Measurements from ENCODE around the gene ADCY10. TPM values are rescaled to one million over a fixed set of nuclear protein-coding genes. Genes with fewer than 3 reads are reported as not detected.
"Not testable (repeated sequence)": the region's sequence is repeated elsewhere in the genome, so short reads cannot be mapped to it uniquely, and the experiment has no call there.

Gene ADCY10
- total RNA-seq, 1 experiment from 2014 or later: not detected

DNA sequence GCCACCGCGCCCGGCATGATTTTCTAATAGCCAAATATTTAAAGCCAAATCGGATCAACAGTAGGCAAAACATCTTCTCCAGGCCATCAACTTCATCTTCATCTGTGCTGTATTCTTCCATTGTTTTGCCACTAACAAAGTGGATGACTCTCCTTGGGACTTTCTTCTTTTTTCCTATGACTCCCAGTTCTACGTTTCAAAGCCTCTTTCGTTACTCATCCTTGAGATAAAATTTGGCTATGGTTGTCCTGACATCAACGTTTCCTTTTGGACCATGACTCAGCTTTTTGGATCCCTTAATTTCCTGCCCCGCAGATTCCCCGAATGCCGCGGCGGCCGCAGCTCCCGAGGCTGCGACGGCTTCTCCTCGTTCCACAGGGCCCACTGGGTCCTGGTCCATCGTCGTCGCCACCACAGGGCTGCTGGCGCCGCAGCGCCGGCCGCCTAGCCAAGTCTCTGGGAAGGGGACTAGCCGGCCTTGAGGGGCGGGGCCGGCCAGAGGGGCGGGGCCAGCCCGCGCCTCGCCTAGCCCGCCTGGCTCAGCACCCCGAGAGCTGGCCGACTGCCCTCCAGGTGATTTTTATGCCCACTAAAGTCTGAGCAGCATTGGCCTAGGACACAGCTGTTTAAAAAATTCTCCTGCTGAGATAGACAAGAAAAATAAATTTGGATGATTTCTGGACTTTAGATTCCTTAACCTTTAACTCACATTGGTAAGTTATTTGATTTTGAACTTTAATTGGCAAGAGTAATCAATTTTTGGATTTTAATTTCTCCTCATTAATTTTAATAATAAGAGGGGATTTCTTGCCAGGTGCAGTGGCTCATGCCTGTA, 93.9 kb downstream of the ADCY10 start:
- peak; percentile 80 for DNase-seq (ENCODE audit: low spot score)

DNA sequence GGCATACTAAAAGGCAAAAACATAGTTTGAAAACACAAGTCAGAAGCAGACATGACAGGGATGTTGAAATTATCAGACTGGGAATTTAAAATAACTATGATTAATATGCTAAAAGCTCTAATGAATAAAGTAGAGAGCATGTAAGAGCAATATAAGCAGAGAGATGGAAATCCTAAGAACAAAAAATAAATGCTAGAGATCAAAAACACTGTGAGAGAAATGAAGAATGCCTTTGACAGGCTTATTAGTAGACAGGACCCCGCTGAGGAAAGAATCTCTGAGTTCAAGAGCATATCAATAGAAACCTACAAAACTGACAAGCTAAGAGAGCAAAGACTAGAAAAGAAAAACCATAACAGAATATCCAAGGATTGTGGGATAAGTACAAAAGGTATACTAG, 98.3 kb downstream of the ADCY10 start:
- DNase-seq (ENCODE audit: low spot score): no peak

DNA sequence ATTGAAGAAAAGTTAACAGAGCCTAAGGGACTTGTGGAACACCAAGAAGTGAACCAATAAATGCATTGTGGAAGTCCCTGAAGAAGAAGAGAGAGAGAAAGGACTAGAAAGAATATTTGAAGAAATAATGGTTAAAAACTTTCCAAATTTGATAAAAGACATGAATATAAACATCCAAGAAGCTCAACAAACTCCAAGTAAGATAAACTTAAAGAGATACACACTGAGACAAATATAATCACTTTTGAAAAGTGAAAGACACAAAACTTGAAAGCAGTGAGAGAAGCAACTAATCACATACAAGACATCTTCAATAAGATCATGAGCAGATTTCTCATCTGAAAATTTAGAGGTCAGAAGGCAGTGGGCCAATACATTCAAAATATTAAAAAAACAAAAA, 101.0 kb downstream of the ADCY10 start:
- no peak for DNase-seq (ENCODE audit: low spot score)

DNA sequence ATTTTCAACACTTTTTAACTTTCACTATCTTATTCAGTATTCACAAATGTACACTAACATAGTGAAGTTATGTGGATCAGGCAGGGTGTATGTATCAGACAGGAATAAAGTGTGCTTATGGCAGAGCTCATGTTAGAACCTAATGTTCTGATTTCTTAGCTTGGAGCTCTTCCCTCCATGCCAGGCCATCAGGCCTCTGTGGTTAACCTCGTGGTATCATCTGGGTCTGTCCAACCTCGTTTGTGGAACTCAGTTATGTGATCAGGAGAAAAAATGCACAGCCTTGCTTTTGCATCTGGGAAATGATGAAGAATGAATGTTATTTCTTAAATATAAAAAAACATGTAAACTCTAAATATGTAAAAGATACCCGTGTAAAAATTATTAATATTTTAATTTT, 105.2 kb downstream of the ADCY10 start:
- no peak for DNase-seq (ENCODE audit: low spot score)

DNA sequence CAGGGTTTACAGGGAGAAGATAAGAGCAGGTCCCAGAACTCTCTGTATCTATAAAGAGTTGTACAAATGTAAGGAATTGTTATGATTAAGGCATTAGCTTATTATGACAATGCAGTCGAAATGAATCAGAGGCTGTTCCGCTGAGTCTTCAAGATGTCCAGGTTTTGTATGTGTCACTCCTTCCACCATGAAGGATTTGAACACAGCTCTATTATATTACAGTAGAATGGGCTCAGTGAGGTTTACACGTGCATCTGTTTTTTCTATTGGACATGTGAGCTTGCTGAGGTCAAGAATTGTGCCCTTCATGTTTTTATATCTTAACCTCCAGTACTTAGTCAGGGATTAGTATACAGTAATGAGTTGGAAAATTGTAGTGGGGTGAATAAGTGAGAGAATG, 105.8 kb downstream of the ADCY10 start:
- DNase-seq (ENCODE audit: low spot score): no peak

DNA sequence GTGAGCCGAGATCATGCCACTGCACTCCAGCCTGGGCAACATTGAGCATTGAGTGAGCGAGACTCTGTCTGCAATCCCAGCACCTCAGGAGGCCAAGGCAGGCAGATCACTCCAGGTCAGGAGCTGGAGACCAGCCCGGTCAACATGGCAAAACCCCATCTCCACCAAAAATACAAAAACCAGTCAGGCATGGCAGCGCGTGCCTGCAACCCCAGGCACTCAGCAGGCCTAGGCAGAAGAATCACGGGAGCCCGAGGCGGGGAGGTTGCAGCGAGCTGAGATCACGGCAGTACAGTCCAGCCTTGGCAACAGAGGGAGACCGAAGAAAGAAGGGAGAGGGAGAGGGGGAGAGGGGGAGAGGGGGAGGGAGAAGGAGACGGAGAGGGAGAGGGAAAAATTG, 107.3 kb downstream of the ADCY10 start:
- DNase-seq (ENCODE audit: low spot score): not testable (repeated sequence)

DNA sequence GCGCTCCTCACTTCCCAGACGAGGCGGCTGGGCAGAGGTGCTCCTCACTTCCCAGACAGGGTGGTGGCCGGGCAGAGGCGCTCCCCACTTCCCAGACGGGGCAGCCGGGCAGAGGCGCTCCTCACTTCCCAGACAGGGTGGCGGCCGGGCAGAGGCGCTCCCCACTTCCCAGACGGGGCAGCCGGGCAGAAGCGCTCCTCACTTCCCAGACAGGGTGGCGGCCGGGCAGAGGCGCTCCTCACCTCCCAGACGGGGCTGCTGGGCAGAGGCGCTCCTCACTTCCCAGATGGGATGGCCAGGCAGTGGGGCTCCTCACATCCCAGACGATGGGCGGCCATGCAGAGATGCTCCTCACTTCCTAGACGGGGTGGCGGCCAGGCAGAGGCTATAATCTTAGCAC, 107.7 kb downstream of the ADCY10 start:
- not testable (repeated sequence) for DNase-seq (ENCODE audit: low spot score)

DNA sequence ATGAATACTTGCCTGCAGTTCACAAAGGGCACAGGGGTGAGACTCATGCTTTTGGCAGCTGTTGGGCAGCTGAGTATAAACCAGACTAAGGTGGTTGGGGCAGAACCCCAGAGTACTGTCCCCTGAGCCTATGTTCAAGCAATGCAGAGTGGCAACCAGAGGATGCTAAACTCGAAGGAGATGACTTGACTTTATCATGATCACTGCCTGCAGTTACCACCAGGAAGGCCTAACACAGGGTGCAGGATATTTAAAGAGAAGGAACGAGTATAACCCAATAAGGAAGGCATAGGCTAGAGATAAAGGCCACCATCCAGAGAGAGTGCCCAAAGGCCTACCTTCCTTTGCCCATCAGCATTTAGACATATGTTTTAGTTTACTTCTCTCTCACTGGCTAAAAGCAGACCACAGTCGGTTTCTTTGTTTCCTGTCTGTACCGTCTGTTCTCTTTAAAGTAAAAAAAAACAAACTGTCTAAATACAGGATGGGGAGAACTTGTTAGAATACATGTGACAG, 108.8 kb downstream of the ADCY10 start:
- no peak for DNase-seq (ENCODE audit: low spot score)

DNA sequence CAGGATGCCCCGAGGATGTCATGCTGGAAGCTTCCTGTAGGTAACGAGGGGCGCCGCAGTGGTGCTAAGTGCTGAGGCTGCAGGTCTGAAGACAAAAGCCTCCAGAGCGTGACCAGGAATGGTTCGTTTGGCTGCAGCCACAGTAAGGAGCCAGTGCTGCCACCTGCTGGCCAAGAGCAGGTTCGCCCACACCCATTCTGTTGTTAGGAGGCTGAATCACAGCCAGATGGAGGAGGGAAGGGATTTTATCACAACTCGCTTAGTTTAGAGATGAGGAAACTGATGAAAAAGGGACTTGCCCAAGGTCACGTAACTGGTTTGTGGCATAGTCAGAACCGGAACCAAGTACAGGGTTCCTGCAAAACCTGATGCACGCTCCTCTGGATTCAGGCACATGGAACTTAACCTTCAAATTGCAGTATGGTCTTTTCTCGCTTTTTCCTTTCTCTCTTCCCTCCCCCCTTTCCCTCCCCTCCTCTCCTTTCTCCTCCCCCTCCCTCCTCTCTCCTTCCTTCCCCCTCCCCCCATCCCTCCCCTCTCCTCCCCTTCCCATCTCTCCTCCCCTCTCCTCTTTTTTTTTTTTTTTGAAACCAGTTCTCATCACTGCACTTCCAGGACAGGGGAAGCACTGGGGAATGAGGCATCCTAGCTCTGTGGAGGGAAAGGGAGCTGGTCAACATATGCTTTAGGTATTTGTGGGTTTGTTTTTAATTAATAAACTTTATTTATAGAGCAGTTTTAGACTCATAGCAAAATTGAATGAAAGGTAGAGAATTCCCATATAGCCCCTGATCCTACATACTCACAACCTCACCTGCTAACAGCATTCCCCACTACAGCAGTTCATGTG, 110.4 kb downstream of the ADCY10 start:
- DNase-seq (ENCODE audit: low spot score): peak; percentile 92

DNA sequence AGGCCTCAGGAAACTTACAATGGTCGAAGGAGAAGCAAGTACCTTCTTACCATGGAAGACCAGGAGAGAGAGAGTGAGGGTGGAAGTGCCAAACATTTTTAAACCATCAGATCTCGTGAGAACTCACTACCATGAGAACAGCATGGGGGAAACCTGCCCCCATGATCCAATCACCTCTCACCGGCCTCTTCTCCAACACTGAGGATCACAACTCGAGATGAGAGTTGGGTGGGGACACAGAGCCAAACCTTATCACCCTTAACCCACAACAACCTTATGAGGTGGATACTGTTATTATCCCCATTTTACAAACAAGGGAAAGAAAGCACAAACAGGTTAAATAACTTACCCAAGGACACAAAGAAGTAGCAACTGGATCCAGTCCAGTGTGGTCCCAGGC, 111.7 kb downstream of the ADCY10 start:
- no peak for DNase-seq (ENCODE audit: low spot score)

DNA sequence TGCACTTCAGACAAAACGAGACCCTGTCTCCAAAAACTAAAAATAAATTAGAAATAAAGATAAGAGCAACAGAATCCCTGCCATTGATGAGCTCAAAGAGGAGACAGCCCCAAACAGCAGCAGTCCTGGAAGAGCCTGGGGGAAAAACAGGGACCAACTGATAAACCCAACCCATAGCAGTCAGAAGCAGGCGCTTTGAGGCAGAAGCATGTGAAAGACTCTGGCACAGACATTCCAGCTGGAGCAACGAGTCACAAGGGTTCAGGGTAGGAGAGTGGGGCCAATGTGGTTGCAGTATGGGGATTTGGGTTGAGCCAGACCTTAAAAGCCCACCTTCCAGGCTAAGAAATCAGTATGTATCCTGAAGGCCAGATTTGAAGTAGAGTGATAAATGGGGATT, 113.7 kb downstream of the ADCY10 start:
- no peak for DNase-seq (ENCODE audit: low spot score)

DNA sequence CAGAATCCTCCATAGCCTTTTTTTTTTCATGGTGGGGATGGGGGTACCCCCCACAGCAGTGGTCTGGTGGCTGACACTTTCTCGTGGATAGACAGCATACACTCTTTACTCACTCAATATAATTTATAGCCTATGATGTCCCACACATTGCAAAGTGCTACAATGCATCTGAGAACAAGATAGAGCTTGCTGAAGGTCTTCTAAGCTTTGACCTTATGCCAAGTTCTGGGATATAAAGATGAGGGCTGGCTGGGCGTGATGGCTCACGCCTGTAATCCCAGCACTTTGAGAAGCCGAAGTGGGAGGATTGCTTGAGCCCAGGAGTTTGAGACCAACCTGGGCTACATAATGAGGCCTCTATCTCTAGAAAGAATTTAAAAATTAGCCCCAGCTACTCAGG, 114.2 kb downstream of the ADCY10 start:
- DNase-seq (ENCODE audit: low spot score): no peak

DNA sequence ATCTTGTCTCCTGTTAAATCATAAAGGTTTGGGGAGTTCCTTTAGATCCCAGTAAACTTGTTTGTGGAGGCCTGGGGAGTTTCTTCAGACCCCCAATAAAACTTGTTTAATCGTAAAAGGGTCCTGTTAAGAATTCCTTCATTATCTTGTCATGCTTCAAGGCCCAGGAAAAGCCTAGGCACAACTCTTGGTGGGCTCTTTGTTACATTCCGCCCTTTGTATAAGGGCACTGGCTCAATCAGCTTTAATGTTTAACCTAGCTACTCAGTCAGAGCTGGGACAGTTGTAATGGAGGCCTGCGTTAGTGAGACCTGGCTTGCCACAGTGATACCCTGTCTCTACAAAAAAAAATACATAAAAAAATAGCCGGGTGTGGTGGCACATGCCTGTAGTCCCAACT, 115.0 kb downstream of the ADCY10 start:
- no peak for DNase-seq (ENCODE audit: low spot score)

DNA sequence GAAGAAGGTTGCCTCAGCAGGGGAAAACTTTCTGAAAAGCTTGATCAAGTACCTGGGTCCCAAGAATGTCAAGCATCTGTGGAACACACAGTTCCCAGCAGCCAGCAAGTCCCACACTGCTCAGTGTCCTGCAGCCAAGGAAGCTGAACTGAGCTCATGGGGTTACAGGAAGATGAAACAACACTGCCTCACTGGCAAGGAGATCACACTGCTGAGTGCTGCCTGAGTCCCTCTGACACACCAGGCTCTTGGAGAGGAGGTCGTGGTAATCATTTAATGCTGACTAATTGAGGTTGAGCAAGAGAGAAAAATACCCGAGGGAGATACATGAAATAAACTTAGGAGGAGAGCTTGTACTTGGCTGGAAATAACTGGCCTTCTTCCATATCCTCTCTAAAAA, 116.9 kb downstream of the ADCY10 start:
- DNase-seq (ENCODE audit: low spot score): no peak

DNA sequence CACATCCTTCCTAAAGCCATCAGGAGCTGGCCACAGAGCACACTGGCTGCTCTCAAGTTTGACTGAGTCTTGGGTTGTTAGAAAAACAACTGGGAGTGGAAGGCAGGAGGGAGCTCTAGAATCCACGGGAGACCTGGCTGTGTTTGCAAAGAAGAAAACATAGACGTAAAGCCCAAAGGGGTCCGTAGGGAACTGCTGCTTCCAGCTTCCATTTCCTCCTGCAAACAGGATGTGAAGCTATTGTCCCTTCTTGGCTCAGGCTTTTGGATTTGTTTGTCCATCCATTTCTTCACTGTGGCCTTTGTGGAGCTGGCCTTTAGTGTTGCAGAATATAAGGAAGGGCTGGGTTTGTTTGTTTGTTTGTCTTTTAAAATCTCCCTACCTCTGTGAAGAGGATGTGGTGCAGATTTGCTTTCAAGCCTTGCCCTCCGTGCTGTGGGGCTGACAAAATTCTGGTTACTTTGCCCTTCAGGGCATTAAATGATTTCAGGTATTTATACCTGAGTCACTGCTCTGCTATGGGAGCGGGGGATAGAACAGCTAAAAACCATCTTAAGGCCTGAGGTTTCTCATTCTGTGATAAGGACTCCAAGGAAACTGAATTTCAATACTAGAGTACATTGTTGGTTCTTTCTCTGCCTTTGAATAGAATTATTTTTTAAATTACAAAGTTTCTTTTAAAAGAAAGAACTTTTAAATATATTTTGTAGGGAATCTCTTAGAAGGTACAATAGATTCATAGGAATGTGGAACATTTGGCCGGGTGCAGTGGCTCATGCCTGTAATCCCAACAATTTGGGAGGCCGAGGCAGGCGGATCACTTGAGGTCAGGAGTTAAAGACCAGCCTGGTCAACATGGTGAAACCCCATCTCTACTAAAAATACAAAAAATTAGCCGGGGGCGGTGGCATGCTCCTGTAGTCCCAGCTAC, 117.9 kb downstream of the ADCY10 start:
- no peak for DNase-seq (ENCODE audit: low spot score)

DNA sequence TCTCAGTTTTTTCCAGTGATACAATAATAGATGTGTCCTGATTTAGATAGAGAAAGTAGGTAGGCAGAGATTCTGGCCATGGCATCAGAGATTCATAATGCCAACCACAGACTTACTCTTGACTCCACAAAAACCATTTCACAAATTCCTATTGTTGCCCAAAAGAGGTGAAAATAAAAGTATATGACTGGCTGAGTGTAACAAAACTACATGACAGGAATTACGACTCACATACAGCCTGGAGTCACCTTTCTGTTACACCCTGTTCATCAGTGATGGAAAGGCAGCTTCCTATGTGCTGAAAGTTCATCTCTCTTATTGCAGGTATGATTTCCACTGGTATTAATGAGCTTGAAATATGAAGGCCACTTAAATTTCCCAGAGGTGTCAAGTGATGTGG, 119.9 kb downstream of the ADCY10 start:
- DNase-seq (ENCODE audit: low spot score): no peak

DNA sequence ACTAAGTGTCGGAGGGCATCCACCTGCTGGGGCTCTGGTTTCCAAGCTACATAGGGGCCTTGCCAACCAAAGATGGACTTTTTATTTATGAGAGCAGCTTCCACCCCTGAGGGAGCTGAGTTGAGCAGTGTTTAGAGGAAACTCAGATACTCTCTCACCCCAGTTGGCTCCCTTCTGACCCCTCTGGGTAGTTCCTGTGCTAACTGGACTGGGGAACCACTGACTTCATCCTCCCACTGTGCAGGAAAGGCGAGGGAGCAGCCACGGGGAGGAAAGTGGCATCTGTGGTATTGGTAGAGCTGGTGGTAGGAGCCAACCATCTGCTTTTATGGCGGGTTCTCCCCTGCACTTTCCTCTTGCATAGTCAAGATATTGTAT, 121.8 kb downstream of the ADCY10 start:
- no peak for DNase-seq (ENCODE audit: low spot score)

DNA sequence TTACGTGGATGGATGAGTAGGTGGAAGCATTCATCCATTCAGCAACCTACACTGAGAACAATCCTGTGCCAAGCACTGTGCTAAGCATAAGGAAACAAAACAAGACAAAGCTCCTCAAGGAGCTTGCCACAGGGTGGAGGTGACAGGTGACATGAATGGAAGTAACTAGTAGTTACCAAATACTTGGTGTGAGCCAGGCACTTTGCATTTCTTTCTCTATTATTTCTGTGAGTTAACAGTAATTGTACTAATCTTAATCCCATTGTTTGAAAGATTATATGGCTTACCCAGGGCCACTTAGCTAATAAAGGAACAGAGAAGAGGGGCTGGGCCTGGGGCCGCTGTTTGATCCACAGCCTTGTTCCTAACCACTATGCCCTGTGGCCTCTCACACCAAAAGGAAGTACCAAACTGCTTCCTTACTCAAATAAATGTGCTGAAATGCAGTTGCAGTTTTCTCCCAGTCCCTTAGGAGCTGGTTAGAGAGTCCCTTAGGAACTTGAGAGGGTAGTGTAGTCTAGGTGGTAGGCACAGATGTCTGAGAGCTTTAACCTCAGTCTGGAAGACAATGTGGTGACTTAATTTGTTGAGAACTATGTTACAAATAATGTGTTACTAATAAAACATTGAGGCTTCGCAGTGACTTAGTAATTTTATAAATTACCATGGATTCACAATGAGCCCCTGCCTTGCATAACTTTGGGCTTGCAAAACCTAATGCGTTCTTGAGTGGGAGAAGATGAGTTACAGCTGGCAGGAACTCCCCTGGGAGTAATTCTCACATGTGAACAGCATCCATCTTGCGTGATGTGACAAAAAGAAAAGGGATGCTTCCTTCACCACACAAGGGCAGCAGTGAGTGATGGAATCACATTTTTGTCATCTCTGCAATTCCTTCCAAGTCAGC, 122.4 kb downstream of the ADCY10 start:
- no peak for DNase-seq (ENCODE audit: low spot score)

DNA sequence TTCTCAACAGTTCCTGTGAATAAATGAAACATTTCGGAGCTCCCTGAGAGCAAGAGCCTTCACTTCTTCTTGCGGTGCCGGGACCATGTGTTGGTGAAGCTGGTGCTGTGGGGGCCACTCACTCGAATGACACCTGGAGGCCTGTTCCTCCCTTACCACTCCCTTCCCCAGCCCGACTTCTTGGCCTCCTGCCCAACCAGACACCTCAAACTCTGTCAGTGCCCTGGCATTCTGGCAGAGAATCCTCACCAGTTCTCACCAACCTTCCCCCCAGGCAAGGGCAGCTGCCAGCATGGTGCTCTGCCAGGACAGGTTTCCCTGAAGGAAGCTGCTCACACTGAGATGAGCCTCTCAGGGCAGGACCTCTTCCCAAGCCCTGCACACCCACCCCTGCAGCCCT, 123.8 kb downstream of the ADCY10 start:
- DNase-seq (ENCODE audit: low spot score): no peak

DNA sequence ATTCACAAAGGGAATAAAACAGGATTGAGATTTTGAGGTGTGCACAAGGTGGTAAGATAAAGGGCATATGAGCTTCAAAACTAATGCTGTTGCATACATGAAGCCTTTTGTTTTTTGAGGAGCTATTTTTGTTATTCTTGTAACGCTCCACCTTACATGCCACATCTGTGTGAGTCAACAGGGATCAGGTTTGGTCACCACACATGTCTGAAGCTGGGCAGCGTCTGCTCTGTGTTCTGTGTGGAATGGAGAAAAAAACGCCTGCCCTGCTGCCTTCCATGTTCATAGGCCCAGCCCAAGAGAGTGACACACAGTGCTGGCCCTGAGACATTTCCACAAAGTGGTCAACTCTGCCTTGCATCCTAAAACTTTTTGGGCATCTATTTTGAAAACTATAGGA, 124.4 kb downstream of the ADCY10 start:
- no peak for DNase-seq (ENCODE audit: low spot score)

DNA sequence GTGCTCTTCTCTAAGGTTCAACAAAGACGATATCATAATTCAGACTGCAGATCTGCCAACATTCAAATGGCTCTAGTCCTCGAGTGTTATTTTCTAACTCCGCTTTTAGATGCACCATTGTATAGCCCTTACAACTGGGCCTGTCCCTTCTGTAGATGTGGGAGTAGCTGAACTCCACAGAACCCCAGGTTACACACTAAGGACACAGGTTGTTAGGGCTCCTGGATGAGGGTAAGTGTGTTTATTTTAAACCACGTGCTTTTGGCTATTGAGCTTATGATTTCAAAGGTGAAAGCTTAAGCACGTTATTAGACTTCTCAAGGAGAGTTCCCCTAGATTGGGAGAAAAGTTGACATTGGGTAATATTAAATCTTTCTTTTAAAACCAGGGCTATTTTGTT, 127.4 kb downstream of the ADCY10 start:
- DNase-seq (ENCODE audit: low spot score): no peak

All from HT-29 (cell line).